ENCODE measurements around the gene GPR137C. TPM values are rescaled to one million over a fixed set of nuclear protein-coding genes. Genes with fewer than 3 reads are reported as not detected.

Gene GPR137C
- total RNA-seq, 1 experiment from 2014 or later = 2.7 TPM

DNA sequence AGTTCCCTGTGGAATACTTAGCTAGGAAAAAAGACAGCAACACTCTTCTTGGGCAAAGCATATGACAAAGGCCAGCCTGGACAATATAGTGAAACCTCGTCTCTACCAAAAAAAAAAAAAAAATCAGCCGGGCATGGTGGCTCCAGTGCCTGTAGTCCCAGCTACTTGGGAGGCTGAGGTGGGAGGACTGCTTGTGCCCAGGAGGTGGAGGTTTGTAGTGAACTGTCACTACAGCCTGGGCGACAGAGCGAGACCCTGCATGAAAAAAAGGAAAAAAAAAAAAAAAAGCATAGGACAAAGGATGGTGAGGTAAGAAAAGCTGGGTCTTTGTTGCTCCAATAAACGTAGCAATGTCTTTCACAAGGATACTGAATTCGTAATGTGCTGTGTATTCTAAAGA is 1.4 kb upstream of the GPR137C start:
- Mint-ChIP-seq H3K36me3 (no peaks in the 10 kb centered on the region), H3K4me1 (peaks cover 18% of the 10 kb centered on the region), H3K27ac (no peak overlapping the region), H3K27me3 (ENCODE audit: low read depth) (peaks cover 12% of the 10 kb centered on the region), H3K4me3 (peak overlapping the region; percentile 79), H3K9me3 (no peaks in the 10 kb centered on the region)
- no peak for ATAC-seq
- ChIA-PET POLR2A (interaction anchor here (1.5 to 2.8 kb wide), 5 partner anchors 10 to 240 kb away, joined by 4 to 12 read pairs (median 11); partner anchors contain the start of genes ERO1A, GNPNAT1 and STYX), CTCF (interaction anchor here (0.6 to 1.5 kb wide), 3 partner anchors 9 to 614 kb away, joined by 3 to 5 read pairs (median 3); no protein-coding TSS in a partner anchor)
- no peak for TF ChIP-seq SMAD4 (CRISPR knock-in tag; IDR thresholded peaks at IDR 0.05)
- no peak for TF ChIP-seq NR3C1 (CRISPR knock-in tag; conservative IDR thresholded peaks at IDR 0.05; ENCODE audit: low read depth)
- no peak for TF ChIP-seq OVOL2 (CRISPR knock-in tag; IDR thresholded peaks at IDR 0.05; ENCODE audit: borderline replicate concordance)
- no peak for DNase-seq (ENCODE audit: low spot score)

DNA sequence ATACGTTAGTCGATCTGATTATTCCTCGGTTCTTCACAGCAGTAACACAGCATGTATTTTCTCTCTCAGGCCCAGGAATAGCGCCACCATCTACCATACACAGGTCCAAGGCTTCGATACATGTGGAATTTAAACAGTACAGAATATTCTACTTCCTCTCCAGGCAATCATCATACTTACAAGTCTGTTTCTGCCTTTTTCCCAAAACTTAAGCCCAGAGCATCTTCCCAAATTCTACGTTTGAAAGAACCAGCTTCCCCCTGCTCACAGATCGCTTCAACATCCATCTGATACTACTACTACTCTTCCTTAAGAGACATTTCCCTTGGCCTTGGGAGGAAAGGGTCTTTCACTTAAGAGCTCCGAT is 957 bp upstream of the GPR137C start:
- Mint-ChIP-seq H3K9me3 (no peaks in the 10 kb centered on the region), H3K4me3 (peak overlapping the region; percentile 79), H3K27me3 (ENCODE audit: low read depth) (peaks cover 12% of the 10 kb centered on the region), H3K27ac (peak overlapping the region; percentile 66), H3K4me1 (peaks cover 18% of the 10 kb centered on the region), H3K36me3 (no peaks in the 10 kb centered on the region)
- ChIA-PET POLR2A (interaction anchor here (1.0 to 2.8 kb wide), 11 partner anchors 11 to 483 kb away, joined by 3 to 12 read pairs (median 4); partner anchors contain the start of genes ERO1A, GNPNAT1, NID2 and PSMC6), CTCF (interaction anchor here (0.6 to 1.5 kb wide), 4 partner anchors 9 to 614 kb away, joined by 3 to 5 read pairs (median 4); no protein-coding TSS in a partner anchor)
- ATAC-seq (no peak), DNase-seq (ENCODE audit: low spot score) (no peak)
- TF ChIP-seq NFATC4 (CRISPR knock-in tag; IDR thresholded peaks at IDR 0.05) = no peak

DNA sequence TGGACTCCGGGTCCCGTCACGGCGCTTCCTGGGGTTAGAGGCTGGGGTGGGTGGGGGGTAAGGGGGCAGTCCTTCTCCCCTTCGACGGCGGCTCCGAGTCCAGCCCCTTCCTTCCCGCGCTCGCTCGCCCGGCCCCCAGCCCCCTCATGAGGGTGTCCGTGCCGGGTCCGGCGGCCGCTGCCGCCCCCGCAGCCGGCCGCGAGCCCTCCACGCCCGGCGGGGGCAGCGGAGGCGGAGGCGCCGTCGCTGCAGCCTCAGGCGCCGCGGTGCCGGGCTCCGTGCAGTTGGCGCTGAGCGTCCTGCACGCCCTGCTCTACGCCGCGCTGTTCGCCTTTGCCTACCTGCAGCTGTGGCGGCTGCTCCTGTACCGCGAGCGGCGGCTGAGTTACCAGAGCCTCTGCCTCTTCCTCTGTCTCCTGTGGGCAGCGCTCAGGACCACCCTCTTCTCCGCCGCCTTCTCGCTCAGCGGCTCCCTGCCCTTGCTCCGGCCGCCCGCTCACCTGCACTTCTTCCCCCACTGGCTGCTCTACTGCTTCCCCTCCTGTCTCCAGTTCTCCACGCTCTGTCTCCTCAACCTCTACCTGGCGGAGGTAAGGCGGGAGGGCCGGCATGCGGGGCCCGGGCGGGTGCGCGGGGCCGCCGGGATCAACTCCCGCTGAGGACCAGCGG is 500 bp downstream of the GPR137C start:
- Mint-ChIP-seq H3K4me1 (peaks cover 18% of the 10 kb centered on the region), H3K9me3 (no peaks in the 10 kb centered on the region), H3K27me3 (ENCODE audit: low read depth) (peaks cover 12% of the 10 kb centered on the region), H3K27ac (peak overlapping the region; percentile 87), H3K4me3 (peak overlapping the region; percentile 92), H3K36me3 (no peaks in the 10 kb centered on the region)
- ATAC-seq (peak; percentile 25), DNase-seq (ENCODE audit: low spot score) (peak; percentile 59)
- TF ChIP-seq, protein P1, sequence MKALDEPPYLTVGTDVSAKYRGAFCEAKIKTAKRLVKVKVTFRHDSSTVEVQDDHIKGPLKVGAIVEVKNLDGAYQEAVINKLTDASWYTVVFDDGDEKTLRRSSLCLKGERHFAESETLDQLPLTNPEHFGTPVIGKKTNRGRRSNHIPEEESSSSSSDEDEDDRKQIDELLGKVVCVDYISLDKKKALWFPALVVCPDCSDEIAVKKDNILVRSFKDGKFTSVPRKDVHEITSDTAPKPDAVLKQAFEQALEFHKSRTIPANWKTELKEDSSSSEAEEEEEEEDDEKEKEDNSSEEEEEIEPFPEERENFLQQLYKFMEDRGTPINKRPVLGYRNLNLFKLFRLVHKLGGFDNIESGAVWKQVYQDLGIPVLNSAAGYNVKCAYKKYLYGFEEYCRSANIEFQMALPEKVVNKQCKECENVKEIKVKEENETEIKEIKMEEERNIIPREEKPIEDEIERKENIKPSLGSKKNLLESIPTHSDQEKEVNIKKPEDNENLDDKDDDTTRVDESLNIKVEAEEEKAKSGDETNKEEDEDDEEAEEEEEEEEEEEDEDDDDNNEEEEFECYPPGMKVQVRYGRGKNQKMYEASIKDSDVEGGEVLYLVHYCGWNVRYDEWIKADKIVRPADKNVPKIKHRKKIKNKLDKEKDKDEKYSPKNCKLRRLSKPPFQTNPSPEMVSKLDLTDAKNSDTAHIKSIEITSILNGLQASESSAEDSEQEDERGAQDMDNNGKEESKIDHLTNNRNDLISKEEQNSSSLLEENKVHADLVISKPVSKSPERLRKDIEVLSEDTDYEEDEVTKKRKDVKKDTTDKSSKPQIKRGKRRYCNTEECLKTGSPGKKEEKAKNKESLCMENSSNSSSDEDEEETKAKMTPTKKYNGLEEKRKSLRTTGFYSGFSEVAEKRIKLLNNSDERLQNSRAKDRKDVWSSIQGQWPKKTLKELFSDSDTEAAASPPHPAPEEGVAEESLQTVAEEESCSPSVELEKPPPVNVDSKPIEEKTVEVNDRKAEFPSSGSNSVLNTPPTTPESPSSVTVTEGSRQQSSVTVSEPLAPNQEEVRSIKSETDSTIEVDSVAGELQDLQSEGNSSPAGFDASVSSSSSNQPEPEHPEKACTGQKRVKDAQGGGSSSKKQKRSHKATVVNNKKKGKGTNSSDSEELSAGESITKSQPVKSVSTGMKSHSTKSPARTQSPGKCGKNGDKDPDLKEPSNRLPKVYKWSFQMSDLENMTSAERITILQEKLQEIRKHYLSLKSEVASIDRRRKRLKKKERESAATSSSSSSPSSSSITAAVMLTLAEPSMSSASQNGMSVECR (CRISPR knock-in tag; IDR thresholded peaks at IDR 0.05; ENCODE audit: borderline replicate concordance) = peak; percentile 76; the same call in 1 of the 2 replicates
- no peak for TF ChIP-seq NFE2L1 (CRISPR knock-in tag; IDR thresholded peaks at IDR 0.05)
- ChIA-PET CTCF (interaction anchor here (0.6 to 1.5 kb wide), 4 partner anchors 10 to 1408 kb away, joined by 3 to 5 read pairs (median 4); no protein-coding TSS in a partner anchor), POLR2A (interaction anchor here (0.6 to 2.8 kb wide), 17 partner anchors 9 to 1936 kb away, joined by 3 to 12 read pairs (median 4); partner anchors contain the start of genes ERO1A, GNPNAT1, NID2 and PSMC6)

DNA sequence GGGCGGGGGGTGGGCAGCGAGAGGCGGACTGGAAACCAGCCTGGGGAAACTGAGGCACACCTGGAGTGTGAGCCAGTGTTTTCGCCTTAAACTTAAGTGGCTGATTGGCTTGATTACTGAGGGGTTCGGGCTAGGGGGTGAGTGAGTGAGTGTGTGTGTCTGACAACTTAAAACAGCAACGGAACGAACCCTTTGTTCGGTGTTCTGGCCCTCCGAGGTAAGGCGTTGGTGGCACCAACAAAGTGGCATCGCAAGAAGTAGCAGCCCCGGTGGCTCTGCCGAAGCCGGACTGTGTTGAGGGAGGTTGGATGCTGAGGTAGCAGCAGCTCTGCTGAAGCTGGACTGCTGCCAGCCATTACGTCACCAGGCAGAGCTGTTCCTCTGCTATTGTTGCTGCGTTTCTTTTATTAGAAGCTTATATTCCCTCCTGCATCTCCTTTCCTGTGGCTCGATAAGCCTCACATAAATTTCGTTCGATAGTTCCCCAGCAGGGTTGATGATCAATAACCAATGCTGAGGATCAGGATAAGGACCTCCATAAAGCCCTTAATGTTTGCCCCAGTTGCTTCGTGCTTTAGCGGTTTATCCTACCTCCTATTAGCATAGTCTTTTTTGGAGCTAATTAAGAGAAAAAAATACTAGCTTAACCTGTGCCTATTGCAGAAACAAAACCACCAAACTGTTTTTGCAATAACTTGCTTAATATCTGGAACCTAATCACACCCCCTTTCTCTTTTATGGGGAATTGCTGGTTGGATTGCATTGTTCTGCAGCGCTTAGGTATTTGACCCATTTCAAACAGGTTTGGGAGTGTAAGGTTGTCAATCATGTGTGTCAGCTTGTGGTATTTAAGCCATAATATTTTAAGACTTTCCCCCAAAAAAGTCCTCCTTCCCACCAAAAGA is 1.3 kb downstream of the GPR137C start:
- DNase-seq (ENCODE audit: low spot score) (peak; percentile 29), ATAC-seq (no peak)
- ChIA-PET POLR2A (interaction anchor here (0.5 to 0.9 kb wide), 3 partner anchors 176 to 494 kb away, joined by 3 to 4 read pairs (median 3); partner anchors contain the start of genes GNPNAT1 and STYX), CTCF (interaction anchor here (1.0 kb wide), 1 partner anchor 9 kb away, joined by 3 read pairs; no protein-coding TSS in a partner anchor)
- H3K4me3 Mint-ChIP-seq = peak overlapping the region; percentile 92
- peaks cover 2% of the 10 kb centered on the region; the same call in 1 of the 2 replicates for H3K36me3 Mint-ChIP-seq
- H3K27ac Mint-ChIP-seq = peak overlapping the region; percentile 72; the same call in 1 of the 2 replicates
- H3K27me3 Mint-ChIP-seq (ENCODE audit: low read depth) = peaks cover 12% of the 10 kb centered on the region
- H3K9me3 Mint-ChIP-seq = peaks cover 4% of the 10 kb centered on the region
- H3K4me1 Mint-ChIP-seq = peaks cover 18% of the 10 kb centered on the region
- TF ChIP-seq CBFB (CRISPR knock-in tag; IDR thresholded peaks at IDR 0.05; ENCODE audit: low read depth) = no peak
- TF ChIP-seq SP1 (CRISPR knock-in tag; conservative IDR thresholded peaks at IDR 0.05) = 0 out of 2 replicates have a peak, but pooled peaks have one; percentile 33
